Activated T-helper 1 cell treated with Interleukin-2 at 50 U/mL for 16 hours (primary cell): Measurements from ENCODE around the gene RBP5.

Experiments used
- DNase-seq: peaks from one replicate; pipeline ENCODE4 v3.0.0-alpha.2; 2020; ENCODE audit warnings: low read depth

The RBP5 gene

DNA sequence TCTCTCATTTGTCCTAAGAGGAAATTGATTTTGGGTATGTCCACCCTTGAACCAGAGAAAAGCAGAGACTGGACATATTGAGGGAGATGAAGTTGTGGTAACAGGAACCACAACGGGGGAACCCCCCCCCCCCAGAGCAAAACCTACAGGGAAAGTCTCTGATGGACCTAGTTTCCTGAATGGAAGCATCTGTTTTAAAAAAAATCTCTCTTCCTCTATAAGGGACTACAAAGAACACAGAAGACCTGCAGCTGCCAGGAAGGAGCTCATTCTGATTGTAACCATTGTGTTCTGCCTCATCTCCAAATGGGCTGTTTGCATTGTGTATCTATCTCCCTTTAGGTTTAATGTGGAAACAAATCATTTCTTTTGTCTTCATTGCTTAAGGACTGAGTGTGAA, 54.7 kb downstream of the RBP5 start:
- DNase-seq: no peak
